Tibial nerve (tissue), 4 donors: ENCODE results near the gene ASIC2.

Experiments used
- CTCF ChIP-seq, 5 experiments: fragments of 200-600 bp in 3 of 5; fragments of 450-650 bp in 2 of 5; sonication (generic) in 3 of 5; IDR thresholded peaks; one replicate each; pipeline ENCODE4 v1.5.1; 2016 to 2019; ENCODE audit warnings: antibody characterized with exemption in 5 of 5, mild to moderate bottlenecking in 3 of 5, moderate library complexity in 2 of 5
- EP300 ChIP-seq, 2 donors: sonication (generic); formaldehyde crosslinking; IDR thresholded peaks; one replicate each; pipeline ENCODE4 v1.6.1; 2017; ENCODE audit warnings: antibody characterized with exemption in 2 of 2, mild to moderate bottlenecking in 1 of 2

DNA sequence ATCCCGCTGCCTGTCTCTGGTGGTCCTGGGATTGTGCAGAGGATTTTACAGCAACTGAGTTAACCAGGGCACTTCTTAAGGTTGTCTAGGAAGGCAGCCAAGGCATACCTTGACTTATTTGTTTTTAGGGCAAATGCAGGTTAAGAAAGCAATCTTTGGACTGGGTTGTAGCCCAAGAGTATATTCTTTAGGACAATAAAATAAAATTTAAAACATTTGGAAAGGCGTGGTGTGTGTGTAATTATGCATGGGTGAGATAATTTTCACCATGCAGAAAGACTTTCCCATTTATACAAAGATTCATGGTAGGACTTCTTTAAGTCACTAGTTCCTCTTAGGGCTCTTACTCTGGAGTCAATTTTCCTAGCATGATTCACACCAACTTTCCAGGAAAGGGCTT is 208.3 kb downstream of the ASIC2 start:
- TF ChIP-seq CTCF (IDR thresholded peaks at IDR 0.05) (no peak), EP300 (IDR thresholded peaks at IDR 0.05) (no peak)
